ACC112 (cell line): ENCODE measurements around the gene STAC.

ENCODE experiments used
- H2AFZ ChIP-seq: fragments of 200-600 bp; sonication (generic); one replicate; pipeline ENCODE4 v1.6.0; 2017; ENCODE audit warnings: antibody characterized with exemption, low read length; ENCODE audit not compliant: unreplicated experiment
- H3K27ac ChIP-seq: fragments of 200-600 bp; sonication (generic); 2 replicates; pipeline ENCODE4 v1.5.1; 2014; ENCODE audit warnings: low read depth, mild to moderate bottlenecking, antibody characterized with exemption, low read length, moderate library complexity
- H3K27me3 ChIP-seq: fragments of 200-600 bp; sonication (generic); 2 replicates; pipeline ENCODE4 v1.6.1; 2014; ENCODE audit warnings: mild to moderate bottlenecking, antibody characterized with exemption, low read length, moderate library complexity, mixed read lengths; ENCODE audit not compliant: insufficient read depth
- H3K36me3 ChIP-seq: fragments of 200-600 bp; sonication (generic); 2 replicates; pipeline ENCODE4 v1.6.1; 2016; ENCODE audit warnings: mild to moderate bottlenecking, antibody characterized with exemption, low read length, moderate library complexity, mixed read lengths; ENCODE audit not compliant: insufficient read depth
- H3K4me1 ChIP-seq: fragments of 200-600 bp; sonication (generic); one replicate; pipeline ENCODE4 v1.6.1; 2016; ENCODE audit warnings: low read length, mixed read lengths; ENCODE audit not compliant: insufficient read depth, unreplicated experiment, control insufficient read depth
- H3K4me3 ChIP-seq: fragments of 200-600 bp; sonication (generic); 2 replicates; pipeline ENCODE4 v1.5.1; 2014; ENCODE audit warnings: mild to moderate bottlenecking, low read depth, low read length
- H3K79me2 ChIP-seq: fragments of 200-600 bp; sonication (generic); one replicate; pipeline ENCODE4 v1.6.0; 2016; ENCODE audit warnings: low read length; ENCODE audit not compliant: control insufficient read depth, unreplicated experiment, insufficient read depth

The STAC gene

GRCh38 chr3:36511791-36512486 is 131.6 kb downstream of the STAC start:
- H3K27ac ChIP-seq = no peak overlapping the region
- H3K4me1 ChIP-seq = no peaks in the 10 kb centered on the region
- H3K79me2 ChIP-seq = no peaks in the 10 kb centered on the region
- no peaks in the 10 kb centered on the region for H3K27me3 ChIP-seq
- no peak overlapping the region for H3K4me3 ChIP-seq
- H2AFZ ChIP-seq = no peak overlapping the region
- no peaks in the 10 kb centered on the region for H3K36me3 ChIP-seq

- Histone ChIP-seq H2AFZ (no peak overlapping the region), H3K27me3 (no peaks in the 10 kb centered on the region), H3K4me1 (no peaks in the 10 kb centered on the region), H3K27ac (no peak overlapping the region), H3K36me3 (no peaks in the 10 kb centered on the region), H3K79me2 (no peaks in the 10 kb centered on the region), H3K4me3 (no peak overlapping the region)
These were observed 132.3 kb downstream of the STAC start for GRCh38 chr3:36512555-36512954.

- H3K36me3 ChIP-seq = no peaks in the 10 kb centered on the region
- no peaks in the 10 kb centered on the region for H3K79me2 ChIP-seq
- H2AFZ ChIP-seq = no peak overlapping the region
- no peaks in the 10 kb centered on the region for H3K4me1 ChIP-seq
- no peak overlapping the region for H3K4me3 ChIP-seq
- no peak overlapping the region for H3K27ac ChIP-seq
- H3K27me3 ChIP-seq = no peaks in the 10 kb centered on the region
These were observed 133.9 kb downstream of the STAC start for GRCh38 chr3:36514171-36514570.

- Histone ChIP-seq H3K27me3 (no peaks in the 10 kb centered on the region), H3K27ac (no peak overlapping the region), H3K79me2 (no peaks in the 10 kb centered on the region), H3K4me3 (no peak overlapping the region), H3K36me3 (no peaks in the 10 kb centered on the region), H3K4me1 (no peaks in the 10 kb centered on the region), H2AFZ (no peak overlapping the region)
These were observed 139.4 kb downstream of the STAC start for GRCh38 chr3:36519682-36520081.

GRCh38 chr3:36520241-36521006 is 140.1 kb downstream of the STAC start:
- peaks cover 5% of the 10 kb centered on the region for H3K4me1 ChIP-seq
- H3K36me3 ChIP-seq = no peaks in the 10 kb centered on the region

GRCh38 chr3:36521007-36521379 is 140.7 kb downstream of the STAC start:
- Histone ChIP-seq H3K27ac (no peak overlapping the region), H3K79me2 (no peaks in the 10 kb centered on the region), H3K4me1 (peaks cover 10% of the 10 kb centered on the region), H3K4me3 (no peak overlapping the region), H3K27me3 (no peaks in the 10 kb centered on the region), H2AFZ (no peak overlapping the region), H3K36me3 (no peaks in the 10 kb centered on the region)

More at GRCh38 chr3:36520241-36521006, 140.1 kb downstream of the STAC start:
- no peak overlapping the region for H2AFZ ChIP-seq
- H3K27me3 ChIP-seq = no peaks in the 10 kb centered on the region
- no peaks in the 10 kb centered on the region for H3K79me2 ChIP-seq
- no peak overlapping the region for H3K4me3 ChIP-seq
- H3K27ac ChIP-seq = no peak overlapping the region

- H3K4me3 ChIP-seq = no peak overlapping the region
- H3K79me2 ChIP-seq = no peaks in the 10 kb centered on the region
- peaks cover 10% of the 10 kb centered on the region for H3K4me1 ChIP-seq
- no peak overlapping the region for H3K27ac ChIP-seq
- no peaks in the 10 kb centered on the region for H3K27me3 ChIP-seq
- H2AFZ ChIP-seq = no peak overlapping the region
- H3K36me3 ChIP-seq = 0 out of 2 replicates have a peak, but pooled peaks cover 6% of the 10 kb centered on the region
These were observed 144.3 kb downstream of the STAC start for GRCh38 chr3:36524560-36524959.

- Histone ChIP-seq H3K4me1 (peaks cover 10% of the 10 kb centered on the region), H3K4me3 (no peak overlapping the region; the same call in 1 of the 2 replicates), H3K36me3 (0 out of 2 replicates have a peak, but pooled peaks cover 7% of the 10 kb centered on the region), H3K79me2 (no peaks in the 10 kb centered on the region), H3K27ac (peak overlapping the region; percentile 84), H3K27me3 (no peaks in the 10 kb centered on the region), H2AFZ (no peak overlapping the region)
These were observed 145.0 kb downstream of the STAC start for GRCh38 chr3:36525115-36525801.

- H3K79me2 ChIP-seq = no peaks in the 10 kb centered on the region
- H3K27ac ChIP-seq = no peak overlapping the region
- H3K36me3 ChIP-seq = no peaks in the 10 kb centered on the region
- no peak overlapping the region for H2AFZ ChIP-seq
- no peaks in the 10 kb centered on the region for H3K4me1 ChIP-seq
- no peaks in the 10 kb centered on the region for H3K27me3 ChIP-seq
- H3K4me3 ChIP-seq = no peak overlapping the region
These were observed 157.9 kb downstream of the STAC start for GRCh38 chr3:36538136-36538749.

GRCh38 chr3:36540888-36541518 is 160.7 kb downstream of the STAC start:
- H2AFZ ChIP-seq = no peak overlapping the region
- 0 out of 2 replicates have a peak, but pooled peaks cover 4% of the 10 kb centered on the region for H3K36me3 ChIP-seq
- H3K4me1 ChIP-seq = no peaks in the 10 kb centered on the region
- H3K27me3 ChIP-seq = no peaks in the 10 kb centered on the region
- H3K27ac ChIP-seq = no peak overlapping the region
- H3K79me2 ChIP-seq = no peaks in the 10 kb centered on the region
- no peak overlapping the region for H3K4me3 ChIP-seq
